ENCODE results near the gene COL4A3.

The COL4A3 gene

GRCh38 chr2:227237786-227238185, 73.4 kb downstream of the COL4A3 start:
- H3K4me3 ChIP-seq (replicated peaks; ENCODE audit: low read depth, low read length): no peak overlapping the region
- no peak for TF ChIP-seq CTCF (IDR thresholded peaks at IDR 0.05; ENCODE audit: low read depth, low read length, missing control alignments)
- DNase-seq (ENCODE audit: extremely low read depth, low read depth): no peak

GRCh38 chr2:227238238-227239237, 74.1 kb downstream of the COL4A3 start:
- TF ChIP-seq CTCF (IDR thresholded peaks at IDR 0.05; ENCODE audit: low read depth, low read length, missing control alignments): peak; percentile 95
- peak; percentile 40 for DNase-seq (ENCODE audit: extremely low read depth, low read depth)

GRCh38 chr2:227241005-227241404, 76.6 kb downstream of the COL4A3 start:
- no peak overlapping the region for H3K4me3 ChIP-seq (replicated peaks; ENCODE audit: low read depth, low read length)
- DNase-seq (ENCODE audit: extremely low read depth, low read depth): no peak
- no peak for TF ChIP-seq CTCF (IDR thresholded peaks at IDR 0.05; ENCODE audit: low read depth, low read length, missing control alignments)

More at GRCh38 chr2:227238238-227239237, 74.1 kb downstream of the COL4A3 start:
- H3K4me3 ChIP-seq (replicated peaks; ENCODE audit: low read depth, low read length): no peak overlapping the region

GRCh38 chr2:227248876-227249275, 84.5 kb downstream of the COL4A3 start:
- TF ChIP-seq CTCF (IDR thresholded peaks at IDR 0.05; ENCODE audit: low read depth, low read length, missing control alignments): no peak
- no peak overlapping the region for H3K4me3 ChIP-seq (replicated peaks; ENCODE audit: low read depth, low read length)
- DNase-seq (ENCODE audit: extremely low read depth, low read depth): no peak

GRCh38 chr2:227252831-227253230, 88.4 kb downstream of the COL4A3 start:
- DNase-seq (ENCODE audit: extremely low read depth, low read depth): no peak
- no peak overlapping the region for H3K4me3 ChIP-seq (replicated peaks; ENCODE audit: low read depth, low read length)
- TF ChIP-seq CTCF (IDR thresholded peaks at IDR 0.05; ENCODE audit: low read depth, low read length, missing control alignments): no peak

- H3K4me3 ChIP-seq (replicated peaks; ENCODE audit: low read depth, low read length): no peak overlapping the region
- no peak for TF ChIP-seq CTCF (IDR thresholded peaks at IDR 0.05; ENCODE audit: low read depth, low read length, missing control alignments)
- DNase-seq (ENCODE audit: extremely low read depth, low read depth): no peak
Measured at GRCh38 chr2:227256605-227257004, 92.2 kb downstream of the COL4A3 start.

All from HFF-Myc (cell line).